Loucy (cell line): ENCODE results near the gene PRRT3.
"Not testable (repeated sequence)": the region's sequence is repeated elsewhere in the genome, so short reads cannot be mapped to it uniquely, and the experiment has no call there.

Experiments used
- H2AFZ ChIP-seq: fragments of 200-600 bp; sonication (generic); 2 replicates; pipeline ENCODE4 v1.6.0; 2016; ENCODE audit warnings: antibody characterized with exemption, mild to moderate bottlenecking, low read length, moderate library complexity
- H3F3A ChIP-seq: fragments of 200-600 bp; 2 replicates; pipeline ENCODE4 v1.6.0; 2016; ENCODE audit warnings: antibody characterized with exemption, low read depth, mild to moderate bottlenecking
- H3K27me3 ChIP-seq: fragments of 200-600 bp; sonication (generic); 2 replicates; pipeline ENCODE4 v1.6.1; 2014; ENCODE audit warnings: low read length, mild to moderate bottlenecking; ENCODE audit not compliant: insufficient read depth, poor library complexity, severe bottlenecking
- H3K36me3 ChIP-seq: fragments of 200-600 bp; sonication (generic); 2 replicates; pipeline ENCODE4 v1.6.1; 2016; ENCODE audit warnings: low read length; ENCODE audit not compliant: insufficient read depth
- H3K4me1 ChIP-seq: fragments of 200-600 bp; sonication (generic); 2 replicates; pipeline ENCODE4 v1.5.1; 2014; ENCODE audit warnings: low read length, mild to moderate bottlenecking; ENCODE audit not compliant: insufficient read depth, poor library complexity, severe bottlenecking
- H3K4me2 ChIP-seq: fragments of 200-600 bp; sonication (generic); 2 replicates; pipeline ENCODE4 v1.6.0; 2014; ENCODE audit warnings: antibody characterized with exemption, low read length, low read depth, mild to moderate bottlenecking; ENCODE audit not compliant: poor library complexity, severe bottlenecking
- H3K4me3 ChIP-seq: fragments of 200-600 bp; sonication (generic); 2 replicates; pipeline ENCODE4 v1.5.1; 2014; ENCODE audit warnings: low read length, mild to moderate bottlenecking, mixed read lengths; ENCODE audit not compliant: poor library complexity, severe bottlenecking
- H3K79me2 ChIP-seq: fragments of 200-600 bp; sonication (generic); 2 replicates; pipeline ENCODE4 v1.6.1; 2014; ENCODE audit warnings: low read length; ENCODE audit not compliant: insufficient read depth
- H3K9ac ChIP-seq: fragments of 200-600 bp; sonication (generic); 2 replicates; pipeline ENCODE4 v1.6.0; 2014; ENCODE audit warnings: mild to moderate bottlenecking, low read depth, low read length, moderate library complexity; ENCODE audit not compliant: poor library complexity, severe bottlenecking
- H3K9me2 ChIP-seq: fragments of 200-600 bp; sonication (generic); replicated peaks from 2 replicates; pipeline ENCODE4 v1.6.1; 2016; ENCODE audit warnings: low read depth, low read length, mixed read lengths
- H3K9me3 ChIP-seq: fragments of 200-600 bp; sonication (generic); 2 replicates; pipeline ENCODE4 v1.6.1; 2014; ENCODE audit warnings: mild to moderate bottlenecking, antibody characterized with exemption, low read length, low read depth; ENCODE audit not compliant: insufficient read depth
- H4K20me1 ChIP-seq: fragments of 200-600 bp; sonication (generic); 2 replicates; pipeline ENCODE4 v1.6.0; 2014; ENCODE audit warnings: antibody characterized with exemption, low read length, mild to moderate bottlenecking; ENCODE audit not compliant: insufficient read depth, poor library complexity, severe bottlenecking

The PRRT3 gene

DNA sequence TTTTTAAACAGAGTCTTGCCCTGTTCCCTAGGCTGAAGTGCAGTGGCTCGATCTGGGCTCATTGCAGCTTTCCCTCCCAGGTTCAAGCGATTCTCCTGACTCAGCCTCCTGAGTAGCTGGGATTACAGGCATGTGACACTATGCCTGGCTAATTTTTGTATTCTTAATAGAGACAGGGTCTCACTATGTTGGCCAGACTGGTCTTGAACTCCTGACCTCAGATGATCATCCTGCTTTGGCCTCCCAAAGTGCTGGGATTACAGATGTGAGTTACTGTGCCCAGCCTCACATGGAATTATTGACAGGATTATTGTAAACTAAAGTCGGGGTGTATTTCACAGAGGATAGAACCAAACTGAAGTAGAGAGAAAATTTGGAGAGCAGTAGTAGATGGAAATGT is 56.5 kb downstream of the PRRT3 start:
- Histone ChIP-seq H4K20me1 (peaks cover 28% of the 10 kb centered on the region), H3K79me2 (peaks cover 43% of the 10 kb centered on the region), H3K4me1 (peaks cover 33% of the 10 kb centered on the region)
- not testable (repeated sequence) for H3K9me3 ChIP-seq, H3K36me3 ChIP-seq, H3F3A ChIP-seq, H3K9ac ChIP-seq, H3K27me3 ChIP-seq, H3K4me2 ChIP-seq, H3K9me2 ChIP-seq, H3K4me3 ChIP-seq, H2AFZ ChIP-seq
